ENCODE measurements around the gene SNAPC3.
A peak's percentile ranks its signal among the peaks of the same experiment; 100 is the strongest.
"Not testable (repeated sequence)": the region's sequence is repeated elsewhere in the genome, so short reads cannot be mapped to it uniquely, and the experiment has no call there.

SNAPC3 gene

DNA sequence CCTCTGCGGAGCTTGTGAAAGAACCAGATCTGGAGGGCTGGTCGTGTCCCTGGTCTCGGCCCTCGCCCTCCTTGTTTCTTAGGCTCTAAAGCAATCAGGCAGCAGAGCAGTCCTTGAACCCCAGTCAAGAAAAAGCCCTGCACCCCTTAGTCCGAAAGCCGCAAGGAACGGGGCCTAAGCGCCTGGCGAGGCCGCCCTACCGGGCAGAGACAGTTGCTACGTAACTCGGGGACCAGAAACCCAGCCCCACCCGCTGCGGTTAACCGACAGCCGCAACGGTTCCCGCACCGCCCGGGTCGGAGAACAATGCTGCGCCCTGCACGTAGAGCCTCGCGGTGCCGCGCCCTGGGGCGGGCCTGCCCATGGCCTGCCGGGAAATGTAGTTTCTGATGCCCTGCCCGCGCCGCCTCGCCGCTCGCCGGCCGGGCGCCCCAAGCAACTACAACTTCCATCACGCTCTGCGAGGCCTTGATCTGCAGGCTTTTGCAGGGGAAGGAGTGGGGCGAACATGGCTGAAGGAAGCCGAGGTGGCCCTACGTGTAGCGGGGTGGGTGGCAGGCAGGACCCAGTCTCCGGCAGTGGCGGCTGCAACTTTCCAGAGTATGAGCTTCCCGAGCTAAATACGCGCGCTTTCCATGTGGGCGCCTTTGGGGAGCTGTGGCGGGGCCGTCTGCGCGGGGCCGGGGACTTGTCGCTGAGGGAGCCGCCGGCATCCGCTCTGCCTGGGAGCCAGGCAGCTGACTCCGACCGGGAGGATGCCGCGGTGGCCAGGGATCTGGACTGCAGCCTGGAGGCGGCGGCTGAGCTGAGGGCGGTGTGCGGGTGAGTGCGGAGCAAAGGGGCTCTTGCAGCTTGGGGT is at the start of gene SNAPC3:
Gene SNAPC3 (plus strand): TSS at position 505 of the 859 bp plus-strand sequence. CDS start 4 bp downstream, at position 509.
- H3K36me3 Mint-ChIP-seq: peaks cover 12% of the 10 kb centered on the region
- H3K9me3 Mint-ChIP-seq: no peaks in the 10 kb centered on the region
- H3K27ac Mint-ChIP-seq: peak within 1 kb of the TSS; percentile 79
- H3K4me3 Mint-ChIP-seq: peak within 1 kb of the TSS; percentile 93
- peak; percentile 95 for ATAC-seq (ENCODE audit: low read depth)
- DNase-seq (ENCODE audit: low spot score in 2 of 2): peak; percentile 82 to 85
- no peaks in the 10 kb centered on the region for H3K27me3 Mint-ChIP-seq
- peaks cover 18% of the 10 kb centered on the region for H3K4me1 Mint-ChIP-seq

GRCh38 chr9:15373881-15374280 is 48.8 kb upstream of the SNAPC3 start:
- Mint-ChIP-seq H3K9me3 (peaks cover 1% of the 10 kb centered on the region), H3K27me3 (peaks cover 6% of the 10 kb centered on the region), H3K4me1 (peaks cover 6% of the 10 kb centered on the region), H3K4me3 (no peak overlapping the region), H3K27ac (no peak overlapping the region), H3K36me3 (peaks cover 2% of the 10 kb centered on the region)
- no peak for ATAC-seq (ENCODE audit: low read depth)
- DNase-seq (ENCODE audit: low spot score in 2 of 2): no peak

DNA sequence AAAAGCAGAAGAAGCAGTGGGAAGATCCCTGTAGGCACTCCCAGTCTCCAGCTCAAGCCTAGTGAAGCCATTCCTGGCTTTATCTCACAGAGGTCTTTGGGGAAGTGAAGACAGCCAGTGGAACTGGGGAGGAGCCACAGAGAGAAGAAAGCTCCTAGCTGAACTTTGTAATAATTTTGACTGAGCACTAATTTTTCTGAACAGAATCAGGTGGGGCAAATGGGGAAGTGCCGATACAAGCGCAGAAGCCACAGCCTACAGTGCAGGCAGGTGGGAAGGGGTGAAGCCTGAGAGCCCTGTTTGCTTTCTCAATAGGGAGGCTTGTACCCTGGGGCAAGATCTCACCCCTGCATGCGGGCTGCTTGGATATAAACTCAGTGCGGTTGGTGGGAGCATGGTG is 48.4 kb upstream of the SNAPC3 start:
- no peak overlapping the region for H3K27ac Mint-ChIP-seq
- peaks cover 2% of the 10 kb centered on the region for H3K36me3 Mint-ChIP-seq
- ATAC-seq (ENCODE audit: low read depth): peak; percentile 87
- peaks cover 1% of the 10 kb centered on the region for H3K9me3 Mint-ChIP-seq
- H3K4me3 Mint-ChIP-seq: no peak overlapping the region
- peaks cover 6% of the 10 kb centered on the region for H3K27me3 Mint-ChIP-seq
- peak in 1 of 2 donors; percentile 13 for DNase-seq (ENCODE audit: low spot score in 2 of 2)
- H3K4me1 Mint-ChIP-seq: peaks cover 6% of the 10 kb centered on the region

- DNase-seq (ENCODE audit: low spot score in 2 of 2): no peak
- peaks cover 6% of the 10 kb centered on the region for H3K4me1 Mint-ChIP-seq
- no peak overlapping the region for H3K4me3 Mint-ChIP-seq
- H3K36me3 Mint-ChIP-seq: peaks cover 2% of the 10 kb centered on the region
- no peak overlapping the region for H3K27ac Mint-ChIP-seq
- H3K9me3 Mint-ChIP-seq: peaks cover 1% of the 10 kb centered on the region
- no peak for ATAC-seq (ENCODE audit: low read depth)
- H3K27me3 Mint-ChIP-seq: peaks cover 8% of the 10 kb centered on the region
These were observed 47.9 kb upstream of the SNAPC3 start for GRCh38 chr9:15374825-15375224.

- ATAC-seq (ENCODE audit: low read depth) (no peak), DNase-seq (ENCODE audit: low spot score in 2 of 2) (no peak)
- Mint-ChIP-seq H3K27me3 (peaks cover 6% of the 10 kb centered on the region), H3K9me3 (peaks cover 1% of the 10 kb centered on the region), H3K36me3 (no peaks in the 10 kb centered on the region), H3K27ac (no peak overlapping the region), H3K4me1 (peaks cover 6% of the 10 kb centered on the region), H3K4me3 (no peak overlapping the region)
These were observed 44.8 kb upstream of the SNAPC3 start for GRCh38 chr9:15377625-15378540.

DNA sequence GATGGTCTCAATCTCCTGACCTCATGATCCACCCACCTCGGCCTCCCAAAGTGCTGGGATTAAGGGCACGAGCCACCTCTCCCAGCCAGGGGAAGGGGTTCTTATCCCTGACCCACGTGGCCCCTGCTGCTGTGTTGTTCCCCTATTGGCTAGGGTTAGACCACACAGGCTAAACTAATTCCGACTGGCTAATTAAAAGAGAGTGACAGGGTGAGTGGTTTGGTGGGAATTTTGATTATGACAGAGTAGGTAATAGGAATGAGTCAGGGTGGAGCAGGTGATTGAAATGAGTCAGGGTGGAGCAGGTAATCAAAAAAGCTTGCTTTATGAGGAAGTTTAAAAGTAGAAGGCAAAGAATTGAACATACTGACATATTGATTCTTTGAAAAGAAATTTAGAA is 43.4 kb upstream of the SNAPC3 start:
- H3K27ac Mint-ChIP-seq: not testable (repeated sequence)

DNA sequence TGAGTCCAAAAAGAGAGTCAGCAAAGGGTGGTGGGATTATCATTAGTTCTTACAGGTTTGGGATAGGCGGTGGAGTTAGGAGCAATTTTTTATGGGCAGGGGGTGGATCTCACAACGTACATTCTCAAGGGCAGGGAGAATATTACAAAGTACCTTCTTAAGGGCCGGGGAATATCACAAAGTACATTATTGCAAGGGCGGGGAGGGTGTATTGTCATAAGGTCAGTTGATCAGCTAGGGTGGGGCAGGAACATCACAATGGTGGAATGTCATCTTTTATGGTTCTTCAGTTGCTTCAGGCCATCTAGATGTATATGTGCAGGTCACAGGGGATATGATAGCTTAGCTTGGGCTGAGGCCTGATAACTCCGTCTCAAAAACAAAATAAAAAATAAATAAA is 42.8 kb upstream of the SNAPC3 start:
- not testable (repeated sequence) for ATAC-seq (ENCODE audit: low read depth); H3K4me3 Mint-ChIP-seq; H3K27me3 Mint-ChIP-seq; DNase-seq (ENCODE audit: low spot score in 2 of 2); H3K36me3 Mint-ChIP-seq; H3K4me1 Mint-ChIP-seq; H3K9me3 Mint-ChIP-seq; H3K27ac Mint-ChIP-seq

More for the DNA sequence above, 43.4 kb upstream of the SNAPC3 start:
- ATAC-seq (ENCODE audit: low read depth); H3K4me1 Mint-ChIP-seq; H3K27me3 Mint-ChIP-seq; H3K9me3 Mint-ChIP-seq; H3K36me3 Mint-ChIP-seq; H3K4me3 Mint-ChIP-seq; DNase-seq (ENCODE audit: low spot score in 2 of 2): not testable (repeated sequence)

GRCh38 chr9:15381491-15381890 is 41.2 kb upstream of the SNAPC3 start:
- Mint-ChIP-seq H3K4me3 (no peak overlapping the region), H3K36me3 (no peaks in the 10 kb centered on the region), H3K4me1 (no peaks in the 10 kb centered on the region)

GRCh38 chr9:15386465-15386864 is 36.2 kb upstream of the SNAPC3 start:
- Mint-ChIP-seq H3K36me3 (no peaks in the 10 kb centered on the region), H3K4me3 (no peak overlapping the region), H3K27me3 (peaks cover under 1% of the 10 kb centered on the region), H3K4me1 (no peaks in the 10 kb centered on the region), H3K9me3 (no peaks in the 10 kb centered on the region), H3K27ac (no peak overlapping the region)
- ATAC-seq (ENCODE audit: low read depth) (no peak), DNase-seq (ENCODE audit: low spot score in 2 of 2) (no peak)

More at GRCh38 chr9:15381491-15381890, 41.2 kb upstream of the SNAPC3 start:
- Mint-ChIP-seq H3K9me3 (no peaks in the 10 kb centered on the region), H3K27ac (no peak overlapping the region), H3K27me3 (peaks cover 5% of the 10 kb centered on the region)
- DNase-seq (ENCODE audit: low spot score in 2 of 2) (no peak), ATAC-seq (ENCODE audit: low read depth) (no peak)

DNA sequence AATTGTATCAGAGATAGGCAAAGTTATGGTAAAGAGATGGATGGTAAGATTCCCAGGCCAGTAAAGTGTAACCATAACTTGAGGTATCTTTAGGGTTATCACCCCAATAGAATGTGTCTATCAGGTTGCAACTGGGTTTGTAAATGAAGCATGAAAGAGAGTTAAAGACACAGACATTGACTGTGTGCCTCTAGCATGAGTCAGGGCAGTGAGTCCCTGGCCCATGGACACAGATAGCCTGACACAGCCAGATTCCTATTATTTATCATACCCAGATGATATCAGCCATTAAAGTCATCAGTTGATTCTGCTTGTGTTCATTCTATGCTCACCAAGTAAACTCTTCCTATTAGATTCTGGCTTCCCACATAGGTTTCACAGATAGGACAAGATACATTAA is 33.5 kb upstream of the SNAPC3 start:
- ATAC-seq (ENCODE audit: low read depth): no peak
- no peak overlapping the region for H3K27ac Mint-ChIP-seq
- no peaks in the 10 kb centered on the region for H3K9me3 Mint-ChIP-seq
- H3K27me3 Mint-ChIP-seq: no peaks in the 10 kb centered on the region
- no peak overlapping the region for H3K4me3 Mint-ChIP-seq
- no peak for DNase-seq (ENCODE audit: low spot score in 2 of 2)
- no peaks in the 10 kb centered on the region for H3K36me3 Mint-ChIP-seq
- H3K4me1 Mint-ChIP-seq: no peaks in the 10 kb centered on the region

DNA sequence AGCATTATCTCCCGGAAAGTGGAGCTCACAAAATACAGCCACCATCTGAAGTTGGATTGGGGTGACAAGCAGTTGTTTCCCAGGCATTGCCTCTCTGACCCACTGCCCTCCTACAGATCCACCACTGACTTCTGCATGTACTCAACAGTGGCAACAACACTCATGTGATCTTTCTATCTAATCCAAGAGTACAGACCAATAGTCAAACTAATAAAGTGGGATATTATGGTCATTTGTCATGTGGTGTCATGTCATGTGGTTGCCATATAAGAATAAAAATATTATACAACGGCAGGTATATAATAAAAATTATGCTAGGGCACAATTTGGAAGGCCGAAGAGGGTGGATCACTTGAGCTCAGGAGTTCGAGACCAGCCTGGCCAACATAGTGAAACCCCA is 33.0 kb upstream of the SNAPC3 start:
- DNase-seq (ENCODE audit: low spot score in 2 of 2): no peak

DNA sequence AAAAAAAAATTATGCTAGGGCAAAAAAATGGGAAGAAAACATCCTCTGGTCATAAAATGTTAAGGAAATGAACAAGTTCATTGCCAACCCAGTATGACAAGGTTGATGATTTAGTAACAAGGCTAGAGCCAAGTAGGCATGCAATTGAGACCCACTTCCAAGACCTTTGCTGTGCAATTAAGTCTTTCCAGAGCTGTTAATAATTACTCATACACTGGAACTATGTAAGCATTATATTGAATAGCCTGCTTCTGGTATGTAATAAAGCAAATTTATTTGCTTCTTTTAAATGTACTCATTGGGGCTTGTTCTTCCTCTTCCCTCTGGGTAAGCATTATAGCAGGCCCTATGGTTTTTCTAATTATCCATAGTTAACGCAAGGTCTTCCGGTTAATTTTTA is 32.5 kb upstream of the SNAPC3 start:
- Mint-ChIP-seq H3K36me3 (no peaks in the 10 kb centered on the region), H3K9me3 (no peaks in the 10 kb centered on the region), H3K4me3 (no peak overlapping the region), H3K27ac (no peak overlapping the region), H3K4me1 (no peaks in the 10 kb centered on the region), H3K27me3 (no peaks in the 10 kb centered on the region)
- DNase-seq (ENCODE audit: low spot score in 2 of 2) (no peak), ATAC-seq (ENCODE audit: low read depth) (no peak)

More for the DNA sequence above, 33.0 kb upstream of the SNAPC3 start:
- H3K4me3 Mint-ChIP-seq: no peak overlapping the region
- no peaks in the 10 kb centered on the region for H3K36me3 Mint-ChIP-seq
- H3K9me3 Mint-ChIP-seq: no peaks in the 10 kb centered on the region
- H3K4me1 Mint-ChIP-seq: no peaks in the 10 kb centered on the region
- no peak overlapping the region for H3K27ac Mint-ChIP-seq
- H3K27me3 Mint-ChIP-seq: no peaks in the 10 kb centered on the region
- no peak for ATAC-seq (ENCODE audit: low read depth)

DNA sequence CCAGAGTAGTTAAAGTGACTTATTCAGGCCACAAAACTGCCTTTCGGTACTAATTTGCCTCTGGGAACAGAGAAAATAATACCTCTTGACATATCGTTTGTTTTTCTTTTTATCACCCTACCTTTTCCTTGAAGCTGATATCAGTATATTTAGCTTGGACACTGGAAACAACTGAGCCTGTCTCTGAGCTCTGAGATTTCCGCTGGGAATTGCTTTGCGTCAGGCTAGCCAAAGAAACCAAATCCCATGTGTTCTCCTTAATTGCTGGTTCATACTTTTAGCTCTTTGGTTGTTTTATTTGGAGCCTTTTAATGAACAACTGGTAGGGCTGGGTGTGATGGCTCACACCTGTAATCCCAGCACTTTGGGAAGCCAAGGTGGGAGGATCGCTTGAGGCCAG is 30.3 kb upstream of the SNAPC3 start:
- DNase-seq (ENCODE audit: low spot score in 2 of 2) (no peak), ATAC-seq (ENCODE audit: low read depth) (no peak)
- H3K9me3 Mint-ChIP-seq: no peaks in the 10 kb centered on the region
- H3K36me3 Mint-ChIP-seq: no peaks in the 10 kb centered on the region
- no peak overlapping the region for H3K27ac Mint-ChIP-seq
- H3K27me3 Mint-ChIP-seq: no peaks in the 10 kb centered on the region
- no peak overlapping the region for H3K4me3 Mint-ChIP-seq
- H3K4me1 Mint-ChIP-seq: no peaks in the 10 kb centered on the region

- DNase-seq (ENCODE audit: low spot score in 2 of 2): no peak
- H3K9me3 Mint-ChIP-seq: peaks cover 5% of the 10 kb centered on the region
- no peaks in the 10 kb centered on the region for H3K36me3 Mint-ChIP-seq
- H3K27me3 Mint-ChIP-seq: peaks cover 4% of the 10 kb centered on the region
- H3K4me1 Mint-ChIP-seq: no peaks in the 10 kb centered on the region
- ATAC-seq (ENCODE audit: low read depth): no peak
- no peak overlapping the region for H3K4me3 Mint-ChIP-seq
- H3K27ac Mint-ChIP-seq: peak overlapping the region; percentile 35
These were observed 22.3 kb upstream of the SNAPC3 start for GRCh38 chr9:15400281-15400941.

Data from memory B cell (primary cell).